GM23338 (cell line): ENCODE measurements around the gene CDK5. TPM values are rescaled to one million over a fixed set of nuclear protein-coding genes. Genes with fewer than 3 reads are reported as not detected.

ENCODE experiments used
- ATAC-seq: fragments of 200-7000 bp; cut with Tn5 transposase; 3 replicates; pipeline ENCODE4 v1.9.1; 2020
- DNase-seq: peaks from one replicate; pipeline ENCODE4 v3.0.0-alpha.2; 2015; ENCODE audit warnings: low spot score
- H2AFZ ChIP-seq: fragments of 200-600 bp; sonication (generic); 2 replicates; pipeline ENCODE4 v1.8.0; 2016; ENCODE audit warnings: antibody characterized with exemption, mild to moderate bottlenecking, moderate library complexity
- H3F3A ChIP-seq: fragments of 200-600 bp; sonication (generic); replicated peaks from 2 replicates; pipeline ENCODE4 v1.8.0; 2017; ENCODE audit warnings: antibody characterized with exemption, mixed run types, low read depth
- H3K27ac ChIP-seq: fragments of 200-600 bp; sonication (generic); 2 replicates; pipeline ENCODE4 v1.6.1; 2016; ENCODE audit warnings: low read depth
- H3K27me3 ChIP-seq: fragments of 200-600 bp; sonication (generic); 2 replicates; pipeline ENCODE4 v1.8.0; 2016; ENCODE audit warnings: mild to moderate bottlenecking, mixed run types, moderate library complexity; ENCODE audit not compliant: insufficient read depth
- H3K36me3 ChIP-seq: fragments of 200-600 bp; sonication (generic); 2 replicates; pipeline ENCODE4 v1.8.0; 2016; ENCODE audit warnings: mild to moderate bottlenecking; ENCODE audit not compliant: insufficient read depth
- H3K4me1 ChIP-seq: fragments of 200-600 bp; sonication (generic); 2 replicates; pipeline ENCODE4 v1.8.0; 2016; ENCODE audit warnings: mild to moderate bottlenecking, moderate library complexity; ENCODE audit not compliant: insufficient read depth
- H3K4me2 ChIP-seq: fragments of 200-600 bp; sonication (generic); 2 replicates; pipeline ENCODE4 v1.7.1; 2017; ENCODE audit warnings: mixed run types
- H3K4me3 ChIP-seq: fragments of 200-600 bp; sonication (generic); 2 replicates; pipeline ENCODE4 v1.6.1; 2016; ENCODE audit warnings: mixed run types
- H3K79me2 ChIP-seq: fragments of 200-600 bp; sonication (generic); replicated peaks from 2 replicates; pipeline ENCODE4 v1.8.0; 2017; ENCODE audit warnings: mild to moderate bottlenecking; ENCODE audit not compliant: insufficient read depth
- H3K9me2 ChIP-seq: fragments of 200-600 bp; sonication (generic); 2 replicates; pipeline ENCODE4 v1.8.0; 2017; ENCODE audit not compliant: insufficient read depth
- H4K20me1 ChIP-seq: fragments of 200-600 bp; sonication (generic); replicated peaks from 2 replicates; pipeline ENCODE4 v1.8.0; 2017; ENCODE audit warnings: mild to moderate bottlenecking; ENCODE audit not compliant: insufficient read depth
- H3K27ac Mint-ChIP-seq: 2 replicates; pipeline ENCODE4 v1.8.0; 2020; ENCODE audit warnings: inconsistent platforms, mild to moderate bottlenecking, moderate library complexity, mixed read lengths
- H3K27me3 Mint-ChIP-seq: 3 replicates; pipeline ENCODE4 v1.8.0; 2022; ENCODE audit warnings: low read depth, mild to moderate bottlenecking, moderate library complexity, mixed read lengths, inconsistent platforms; ENCODE audit not compliant: insufficient read depth, poor library complexity
- H3K36me3 Mint-ChIP-seq: 3 replicates; pipeline ENCODE4 v1.8.0; 2021; ENCODE audit warnings: low read depth, mild to moderate bottlenecking, inconsistent platforms, moderate library complexity, mixed read lengths
- H3K4me1 Mint-ChIP-seq: 3 replicates; pipeline ENCODE4 v1.8.0; 2020; ENCODE audit warnings: mild to moderate bottlenecking, inconsistent platforms, mixed read lengths
- H3K4me3 Mint-ChIP-seq: 3 replicates; pipeline ENCODE4 v1.8.0; 2021; ENCODE audit warnings: moderate library complexity, mild to moderate bottlenecking, inconsistent platforms, mixed read lengths
- H3K9me3 Mint-ChIP-seq: 3 replicates; pipeline ENCODE4 v1.8.0; 2020; ENCODE audit warnings: moderate library complexity, mild to moderate bottlenecking, inconsistent platforms, mixed read lengths
- CREB1 ChIP-seq: fragments of 250-450 bp; sonication (Bioruptor Pico); IDR thresholded peaks from 2 replicates; pipeline ENCODE4 v1.5.0; 2020; ENCODE audit warnings: low read depth, mild to moderate bottlenecking, moderate library complexity
- CTCF ChIP-seq, 2 experiments: fragments of 200-600 bp in 1 of 2; sonication (generic) in 1 of 2; conservative IDR thresholded peaks; 2 replicates each; pipeline versions ENCODE4 v1.5.1 to v1.6.1; 2016 to 2017; ENCODE audit warnings: antibody characterized with exemption in 2 of 2, low read depth in 2 of 2, mild to moderate bottlenecking in 2 of 2, moderate library complexity in 1 of 2
- EZH2 ChIP-seq: fragments of 200-600 bp; sonication (generic); IDR thresholded peaks from one replicate; pipeline ENCODE4 v1.8.0; 2017; ENCODE audit warnings: antibody characterized with exemption, mild to moderate bottlenecking, low read depth; ENCODE audit not compliant: unreplicated experiment
- JUNB ChIP-seq: IDR thresholded peaks from one replicate; pipeline ENCODE4 v1.6.1; 2016; ENCODE audit warnings: antibody characterized with exemption; ENCODE audit not compliant: unreplicated experiment
- POLR2AphosphoS5 ChIP-seq: IDR thresholded peaks from 2 replicates; pipeline ENCODE4 v1.6.1; 2016; ENCODE audit warnings: antibody characterized with exemption, low read depth
- REST ChIP-seq: IDR thresholded peaks from one replicate; pipeline ENCODE4 v1.6.1; 2018; ENCODE audit warnings: antibody characterized with exemption; ENCODE audit not compliant: unreplicated experiment
- STAT1 ChIP-seq: IDR thresholded peaks from one replicate; pipeline ENCODE4 v1.6.1; 2016; ENCODE audit warnings: antibody characterized with exemption; ENCODE audit not compliant: unreplicated experiment
- ZNF114 ChIP-seq: fragments of 250-450 bp; sonication (Bioruptor Pico); IDR thresholded peaks from 2 replicates; pipeline ENCODE4 v1.5.0; 2020; ENCODE audit warnings: mild to moderate bottlenecking, moderate library complexity
- ZNF331 ChIP-seq: fragments of 250-450 bp; sonication (Bioruptor Pico); IDR thresholded peaks from 2 replicates; pipeline ENCODE4 v1.5.0; 2020; ENCODE audit warnings: low read depth, mild to moderate bottlenecking, moderate library complexity
- polyA plus RNA-seq: library from polyadenylated mRNA; unstranded; fragments of >200 nt; fragmentation: Nextera tagmentation; extraction: Ambion mirVana; gene quantifications from 2 replicates; pipeline ENCODE4 v1.2.1, GENCODE V29; 2016
- total RNA-seq: library from RNA; depleted of rRNA; stranded (reverse); fragments of >200 nt; shearing (Covaris generic); gene quantifications from 2 replicates; pipeline ENCODE4 v1.2.3, GENCODE V29; 2014
- TF ChIP-seq, protein P1 (sequence below): IDR thresholded peaks from 2 replicates; pipeline ENCODE4 v1.6.1; 2016; ENCODE audit warnings: antibody characterized with exemption

Gene CDK5
- total and polyA plus RNA-seq, 2 experiments from 2014 or later = 19.8 to 27.1 TPM

- Mint-ChIP-seq H3K27ac (no peak within 1 kb of the TSS), H3K9me3 (no peaks in the 10 kb centered on the region), H3K4me3 (no peak within 1 kb of the TSS), H3K36me3 (no peaks in the 10 kb centered on the region), H3K27me3 (peaks cover 26% of the 10 kb centered on the region), H3K4me1 (peaks cover 9% of the 10 kb centered on the region)
- H3K36me3 ChIP-seq = no peaks in the 10 kb centered on the region
- no peaks in the 10 kb centered on the region for H3K79me2 ChIP-seq
- H3K27ac ChIP-seq = no peak within 1 kb of the TSS
- H3K4me1 ChIP-seq = no peaks in the 10 kb centered on the region
- no peak for ATAC-seq
- no peak within 1 kb of the TSS for H3K4me2 ChIP-seq
- no peaks in the 10 kb centered on the region for H4K20me1 ChIP-seq
- no peaks in the 10 kb centered on the region for H3K9me2 ChIP-seq
- no peaks in the 10 kb centered on the region for H3F3A ChIP-seq
- no peak for DNase-seq
- H2AFZ ChIP-seq = no peak within 1 kb of the TSS
- TF ChIP-seq STAT1 (no peak), JUNB (no peak), ZNF114 (CRISPR knock-in tag) (no peak), CTCF (conservative IDR thresholded peaks at IDR 0.05; ENCODE audit: low read depth in 2 of 2) (no peak), REST (no peak)
- peaks cover 22% of the 10 kb centered on the region for H3K27me3 ChIP-seq
- H3K4me3 ChIP-seq = no peak within 1 kb of the TSS
Measured at GRCh38 chr7:151047976-151048815, 9.5 kb downstream of the CDK5 start, which contains the start of gene ASIC3. Gene ASIC3, plus strand, starts transcription at chr7:151048531. Its CDS starts 355 bp downstream, at chr7:151048886.

DNA sequence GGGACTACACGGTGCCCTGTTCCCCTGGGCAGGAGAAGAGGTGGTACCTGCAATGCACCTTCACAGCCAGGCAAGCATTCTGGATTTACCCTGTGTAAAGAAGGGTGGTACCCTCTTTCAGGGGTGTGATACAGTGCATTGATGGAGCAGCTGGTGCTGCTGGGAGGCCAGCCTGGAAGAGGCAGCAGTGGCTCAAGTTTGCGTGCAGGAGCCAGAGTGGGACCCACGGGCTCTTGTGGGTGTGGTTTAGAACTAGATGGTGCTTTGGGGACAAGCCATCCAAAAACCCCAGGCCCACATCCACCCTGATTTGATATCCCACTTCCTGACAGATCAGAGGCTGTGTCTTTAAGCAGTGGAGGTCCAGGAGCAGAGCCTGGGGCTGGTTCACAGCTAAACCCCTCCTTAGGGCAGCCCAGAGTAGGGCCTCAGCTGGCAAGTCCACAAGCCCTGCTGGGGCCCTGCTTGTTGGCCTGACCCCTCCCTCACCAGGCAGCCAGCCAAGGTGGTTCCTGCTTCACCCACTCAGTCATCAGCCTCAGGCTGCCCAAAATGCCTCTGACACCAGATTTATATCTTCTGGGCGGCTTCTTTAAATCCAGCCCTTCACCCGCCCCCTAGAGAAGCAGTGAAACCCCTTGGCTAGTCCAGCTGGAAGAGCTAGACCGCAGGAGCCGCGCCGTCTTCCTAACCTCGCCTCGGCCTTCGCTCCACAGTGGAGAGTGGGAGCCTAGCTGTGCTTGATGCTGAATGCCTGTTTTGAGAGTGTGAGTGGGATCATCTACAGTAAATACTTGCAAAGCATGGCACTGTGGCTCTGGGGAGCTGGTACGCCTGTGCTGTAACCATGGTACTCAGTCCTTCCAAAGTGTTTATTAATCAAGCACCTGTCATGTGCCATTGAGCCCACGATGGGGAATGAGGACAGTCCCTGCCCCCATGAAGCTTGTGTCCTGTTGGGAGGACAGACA lies 10.8 kb downstream of the CDK5 start:
- no peaks in the 10 kb centered on the region for H3K9me3 Mint-ChIP-seq
- H3K27ac ChIP-seq = no peak overlapping the region
- H3K27ac Mint-ChIP-seq = no peak overlapping the region
- ATAC-seq = no peak
- H3F3A ChIP-seq = no peaks in the 10 kb centered on the region
- no peak overlapping the region for H3K4me3 ChIP-seq
- H3K79me2 ChIP-seq = no peaks in the 10 kb centered on the region
- no peaks in the 10 kb centered on the region for H4K20me1 ChIP-seq
- peaks cover 4% of the 10 kb centered on the region for H3K4me1 Mint-ChIP-seq
- no peak overlapping the region for H3K4me3 Mint-ChIP-seq
- no peak overlapping the region for H2AFZ ChIP-seq
- no peak for DNase-seq
- no peaks in the 10 kb centered on the region; the same call in 2 of the 3 replicates for H3K36me3 Mint-ChIP-seq
- H3K36me3 ChIP-seq = no peaks in the 10 kb centered on the region
- H3K27me3 Mint-ChIP-seq = peaks cover 26% of the 10 kb centered on the region
- H3K4me1 ChIP-seq = no peaks in the 10 kb centered on the region
- H3K9me2 ChIP-seq = no peaks in the 10 kb centered on the region
- H3K4me2 ChIP-seq = no peak overlapping the region
- peaks cover 22% of the 10 kb centered on the region for H3K27me3 ChIP-seq
- TF ChIP-seq CREB1 = no peak
- TF ChIP-seq, protein P1, sequence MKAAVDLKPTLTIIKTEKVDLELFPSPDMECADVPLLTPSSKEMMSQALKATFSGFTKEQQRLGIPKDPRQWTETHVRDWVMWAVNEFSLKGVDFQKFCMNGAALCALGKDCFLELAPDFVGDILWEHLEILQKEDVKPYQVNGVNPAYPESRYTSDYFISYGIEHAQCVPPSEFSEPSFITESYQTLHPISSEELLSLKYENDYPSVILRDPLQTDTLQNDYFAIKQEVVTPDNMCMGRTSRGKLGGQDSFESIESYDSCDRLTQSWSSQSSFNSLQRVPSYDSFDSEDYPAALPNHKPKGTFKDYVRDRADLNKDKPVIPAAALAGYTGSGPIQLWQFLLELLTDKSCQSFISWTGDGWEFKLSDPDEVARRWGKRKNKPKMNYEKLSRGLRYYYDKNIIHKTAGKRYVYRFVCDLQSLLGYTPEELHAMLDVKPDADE = no peak
- no peak for TF ChIP-seq STAT1
- no peak for TF ChIP-seq ZNF331 (CRISPR knock-in tag)
- TF ChIP-seq POLR2AphosphoS5 = no peak
- TF ChIP-seq CTCF (conservative IDR thresholded peaks at IDR 0.05; ENCODE audit: low read depth in 2 of 2) = no peak
- TF ChIP-seq EZH2 = no peak
